ENCODE results near the gene CDH22.

- TF ChIP-seq USF2 (CRISPR knock-in tag; IDR thresholded peaks at IDR 0.05) (no peak), CREBBP (IDR thresholded peaks at IDR 0.05; ENCODE audit: low read depth, low read length) (no peak), HINFP (tag; conservative IDR thresholded peaks at IDR 0.05; ENCODE audit: low read depth) (no peak), RFX5 (IDR thresholded peaks at IDR 0.05; ENCODE audit: low read depth, low read length) (no peak), SIN3A (IDR thresholded peaks at IDR 0.05; ENCODE audit: borderline replicate concordance in 2 of 2, control insufficient read depth in 1 of 2, low read depth in 2 of 2, low read length in 2 of 2) (no peak), MYBL2 (IDR thresholded peaks at IDR 0.05; ENCODE audit: low read depth) (no peak), MYBL2 (CRISPR knock-in tag; IDR thresholded peaks at IDR 0.05; ENCODE audit: borderline replicate concordance) (no peak), EP300 (IDR thresholded peaks at IDR 0.05; ENCODE audit: low read length) (no peak), NFRKB (IDR thresholded peaks at IDR 0.05; ENCODE audit: low read depth) (no peak), FOXM1 (IDR thresholded peaks at IDR 0.05; ENCODE audit: low read depth) (no peak), FOXM1 (CRISPR knock-in tag; IDR thresholded peaks at IDR 0.05; ENCODE audit: low read depth) (no peak), SMAD3 (CRISPR knock-in tag; conservative IDR thresholded peaks at IDR 0.05) (no peak), ZNF518B (CRISPR knock-in tag; IDR thresholded peaks at IDR 0.05) (no peak)
- TF ChIP-seq, protein P1, sequence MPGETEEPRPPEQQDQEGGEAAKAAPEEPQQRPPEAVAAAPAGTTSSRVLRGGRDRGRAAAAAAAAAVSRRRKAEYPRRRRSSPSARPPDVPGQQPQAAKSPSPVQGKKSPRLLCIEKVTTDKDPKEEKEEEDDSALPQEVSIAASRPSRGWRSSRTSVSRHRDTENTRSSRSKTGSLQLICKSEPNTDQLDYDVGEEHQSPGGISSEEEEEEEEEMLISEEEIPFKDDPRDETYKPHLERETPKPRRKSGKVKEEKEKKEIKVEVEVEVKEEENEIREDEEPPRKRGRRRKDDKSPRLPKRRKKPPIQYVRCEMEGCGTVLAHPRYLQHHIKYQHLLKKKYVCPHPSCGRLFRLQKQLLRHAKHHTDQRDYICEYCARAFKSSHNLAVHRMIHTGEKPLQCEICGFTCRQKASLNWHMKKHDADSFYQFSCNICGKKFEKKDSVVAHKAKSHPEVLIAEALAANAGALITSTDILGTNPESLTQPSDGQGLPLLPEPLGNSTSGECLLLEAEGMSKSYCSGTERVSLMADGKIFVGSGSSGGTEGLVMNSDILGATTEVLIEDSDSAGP (CRISPR knock-in tag; IDR thresholded peaks at IDR 0.05), result no peak
- TF ChIP-seq, protein P2, sequence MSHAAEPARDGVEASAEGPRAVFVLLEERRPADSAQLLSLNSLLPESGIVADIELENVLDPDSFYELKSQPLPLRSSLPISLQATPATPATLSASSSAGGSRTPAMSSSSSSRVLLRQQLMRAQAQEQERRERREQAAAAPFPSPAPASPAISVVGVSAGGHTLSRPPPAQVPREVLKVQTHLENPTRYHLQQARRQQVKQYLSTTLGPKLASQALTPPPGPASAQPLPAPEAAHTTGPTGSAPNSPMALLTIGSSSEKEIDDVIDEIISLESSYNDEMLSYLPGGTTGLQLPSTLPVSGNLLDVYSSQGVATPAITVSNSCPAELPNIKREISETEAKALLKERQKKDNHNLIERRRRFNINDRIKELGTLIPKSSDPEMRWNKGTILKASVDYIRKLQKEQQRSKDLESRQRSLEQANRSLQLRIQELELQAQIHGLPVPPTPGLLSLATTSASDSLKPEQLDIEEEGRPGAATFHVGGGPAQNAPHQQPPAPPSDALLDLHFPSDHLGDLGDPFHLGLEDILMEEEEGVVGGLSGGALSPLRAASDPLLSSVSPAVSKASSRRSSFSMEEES (CRISPR knock-in tag; IDR thresholded peaks at IDR 0.05), result no peak
These were observed 21.9 kb upstream of the CDH22 start for GRCh38 chr20:46330072-46330763.
